Type B pancreatic cell (in vitro differentiated cells): ENCODE measurements around the gene AFG3L2. TPM values are rescaled to one million over a fixed set of nuclear protein-coding genes. Genes with fewer than 3 reads are reported as not detected.

ENCODE experiments used
- DNase-seq: peaks from one replicate; pipeline ENCODE4 v3.0.0; 2021; ENCODE audit warnings: mixed read lengths; ENCODE audit not compliant: unreplicated experiment; ENCODE audit errors: extremely low spot score
- H3K27ac Mint-ChIP-seq: 2 replicates; pipeline ENCODE4 v1.8.0; 2021; ENCODE audit warnings: mild to moderate bottlenecking, mixed read lengths
- H3K27me3 Mint-ChIP-seq: 2 replicates; pipeline ENCODE4 v1.8.0; 2021; ENCODE audit warnings: mixed read lengths
- H3K36me3 Mint-ChIP-seq: 2 replicates; pipeline ENCODE4 v1.8.0; 2021; ENCODE audit warnings: mixed read lengths
- H3K4me1 Mint-ChIP-seq: one replicate; pipeline ENCODE4 v1.8.0; 2021; ENCODE audit warnings: mixed read lengths; ENCODE audit not compliant: unreplicated experiment
- H3K4me3 Mint-ChIP-seq: 2 replicates; pipeline ENCODE4 v1.8.0; 2021; ENCODE audit warnings: mild to moderate bottlenecking, mixed read lengths
- H3K9me3 Mint-ChIP-seq: 2 replicates; pipeline ENCODE4 v1.8.0; 2021; ENCODE audit warnings: mixed read lengths
- CTCF ChIP-seq: fragments of 200-600 bp; sonication (generic); conservative IDR thresholded peaks from 2 replicates; pipeline ENCODE4 v1.5.0; 2021; ENCODE audit warnings: antibody characterized with exemption, mild to moderate bottlenecking
- total RNA-seq: library from RNA; stranded (reverse); gene quantifications from 2 replicates; pipeline ENCODE4 v1.2.1, GENCODE V29; 2021; ENCODE audit warnings: low replicate concordance

AFG3L2 gene
- total RNA-seq, 1 donor from 2014 or later = 56.0 TPM

- peaks cover 25% of the 10 kb centered on the region for H3K27me3 Mint-ChIP-seq
- H3K4me1 Mint-ChIP-seq = peaks cover 19% of the 10 kb centered on the region
- peak overlapping the region; percentile 8 for H3K27ac Mint-ChIP-seq
- no peak for TF ChIP-seq CTCF
- no peaks in the 10 kb centered on the region for H3K36me3 Mint-ChIP-seq
- no peak overlapping the region for H3K4me3 Mint-ChIP-seq
- no peaks in the 10 kb centered on the region for H3K9me3 Mint-ChIP-seq
- no peak for DNase-seq
These were observed 93.4 kb downstream of the AFG3L2 start for GRCh38 chr18:12283666-12284065.

- H3K27ac Mint-ChIP-seq = peak overlapping the region; percentile 41
- no peaks in the 10 kb centered on the region for H3K36me3 Mint-ChIP-seq
- H3K9me3 Mint-ChIP-seq = no peaks in the 10 kb centered on the region
- H3K4me3 Mint-ChIP-seq = no peak overlapping the region
- H3K4me1 Mint-ChIP-seq = peaks cover 16% of the 10 kb centered on the region
- no peak for DNase-seq
- peak; percentile 26 for TF ChIP-seq CTCF
- peaks cover 21% of the 10 kb centered on the region for H3K27me3 Mint-ChIP-seq
These were observed 93.8 kb downstream of the AFG3L2 start for GRCh38 chr18:12283256-12283655.

GRCh38 chr18:12282442-12283039 is 94.5 kb downstream of the AFG3L2 start:
- no peak overlapping the region for H3K4me3 Mint-ChIP-seq
- H3K27me3 Mint-ChIP-seq = peaks cover 14% of the 10 kb centered on the region
- H3K27ac Mint-ChIP-seq = peak overlapping the region; percentile 41
- TF ChIP-seq CTCF = no peak
- no peak for DNase-seq
- no peaks in the 10 kb centered on the region for H3K9me3 Mint-ChIP-seq
- no peaks in the 10 kb centered on the region for H3K36me3 Mint-ChIP-seq
- peaks cover 11% of the 10 kb centered on the region for H3K4me1 Mint-ChIP-seq

GRCh38 chr18:12281861-12282260 is 95.2 kb downstream of the AFG3L2 start:
- no peak for DNase-seq
- Mint-ChIP-seq H3K4me3 (no peak overlapping the region), H3K27me3 (peaks cover 11% of the 10 kb centered on the region), H3K9me3 (no peaks in the 10 kb centered on the region), H3K4me1 (peaks cover 11% of the 10 kb centered on the region), H3K27ac (no peak overlapping the region), H3K36me3 (no peaks in the 10 kb centered on the region)
- no peak for TF ChIP-seq CTCF

GRCh38 chr18:12279781-12280531 is 97.1 kb downstream of the AFG3L2 start:
- H3K4me1 Mint-ChIP-seq = peaks cover 11% of the 10 kb centered on the region
- no peak for TF ChIP-seq CTCF
- no peaks in the 10 kb centered on the region for H3K9me3 Mint-ChIP-seq
- peak overlapping the region; percentile 36 for H3K4me3 Mint-ChIP-seq
- peaks cover 8% of the 10 kb centered on the region for H3K27me3 Mint-ChIP-seq
- no peaks in the 10 kb centered on the region for H3K36me3 Mint-ChIP-seq
- DNase-seq = no peak
- peak overlapping the region; percentile 70 for H3K27ac Mint-ChIP-seq

Other genes starting within 250 kb of the AFG3L2 start
- gene CIDEA, start 122.9 kb downstream of the AFG3L2 start, total RNA-seq = not detected in 2 replicates
- gene TUBB6, start 69.0 kb downstream of the AFG3L2 start, total RNA-seq = 56.5 and 83.8 TPM in 2 replicates
- gene PRELID3A, start 30.7 kb upstream of the AFG3L2 start, total RNA-seq = 2.6 and 8.2 TPM in 2 replicates